H4 (cell line): ENCODE measurements around the gene GTF3C1. TPM values are rescaled to one million over a fixed set of nuclear protein-coding genes. Genes with fewer than 3 reads are reported as not detected.

ENCODE experiments used
- DNase-seq: peaks from one replicate; pipeline ENCODE4 v3.0.0-alpha.2; 2015; ENCODE audit warnings: low spot score
- total RNA-seq: library from RNA; depleted of rRNA; stranded (reverse); fragments of >200 nt; shearing (Covaris generic); gene quantifications from 2 replicates; pipeline ENCODE4 v1.2.3, GENCODE V29; 2014

The GTF3C1 gene
- total RNA-seq, 1 experiment from 2014 or later: 32.2 TPM

GRCh38 chr16:27486760-27487159 is 63.0 kb downstream of the GTF3C1 start:
- DNase-seq: no peak

GRCh38 chr16:27486344-27486743 is 63.4 kb downstream of the GTF3C1 start:
- no peak for DNase-seq

- DNase-seq: no peak
These were observed 63.9 kb downstream of the GTF3C1 start for GRCh38 chr16:27485811-27486210.

- no peak for DNase-seq
These were observed 64.6 kb downstream of the GTF3C1 start for GRCh38 chr16:27485126-27485525.

GRCh38 chr16:27483624-27484023 is 66.1 kb downstream of the GTF3C1 start:
- no peak for DNase-seq

- DNase-seq: no peak
These were observed 66.7 kb downstream of the GTF3C1 start for GRCh38 chr16:27483088-27483437.

- no peak for DNase-seq
These were observed 67.2 kb downstream of the GTF3C1 start for GRCh38 chr16:27482397-27483087.

- DNase-seq: no peak
These were observed 68.3 kb downstream of the GTF3C1 start for GRCh38 chr16:27481282-27481934.

GRCh38 chr16:27480761-27481160 is 69.0 kb downstream of the GTF3C1 start:
- DNase-seq: no peak

GRCh38 chr16:27476240-27476639 is 73.5 kb downstream of the GTF3C1 start:
- DNase-seq: no peak

- DNase-seq: no peak
These were observed 74.2 kb downstream of the GTF3C1 start for GRCh38 chr16:27475561-27475960.

- DNase-seq: no peak
These were observed 74.8 kb downstream of the GTF3C1 start for GRCh38 chr16:27474921-27475320.

- no peak for DNase-seq
These were observed 75.7 kb downstream of the GTF3C1 start for GRCh38 chr16:27474041-27474440.

GRCh38 chr16:27473101-27473900 is 76.4 kb downstream of the GTF3C1 start:
- DNase-seq: no peak

- no peak for DNase-seq
These were observed 77.4 kb downstream of the GTF3C1 start for GRCh38 chr16:27472091-27473020.

- no peak for DNase-seq
These were observed 78.1 kb downstream of the GTF3C1 start for GRCh38 chr16:27471661-27472060.

GRCh38 chr16:27470567-27471431 is 78.9 kb downstream of the GTF3C1 start:
- no peak for DNase-seq

- DNase-seq: no peak
These were observed 80.7 kb downstream of the GTF3C1 start for GRCh38 chr16:27468941-27469531.

GRCh38 chr16:27465483-27465879 is 84.2 kb downstream of the GTF3C1 start:
- DNase-seq: no peak
